ENCODE measurements around the gene E2F1. TPM values are rescaled to one million over a fixed set of nuclear protein-coding genes. Genes with fewer than 3 reads are reported as not detected.

Gene E2F1
- total RNA-seq, 3 donors from 2014 or later = 57.5 to 60.2 (median 57.6) TPM

GRCh38 chr20:33666293-33667244 lies 19.6 kb downstream of the E2F1 start, which contains the start of gene ACTL10:
ACTL10 (plus strand) TSS chr20:33666943; CDS start chr20:33667498, 555 bp downstream.
- ATAC-seq (peak; percentile 45 to 47), DNase-seq (peak; percentile 71)
- no peaks in the 10 kb centered on the region for H3K9me3 Mint-ChIP-seq
- H3K4me1 Mint-ChIP-seq (ENCODE audit: low read depth) = peaks cover 30% of the 10 kb centered on the region
- H3K27me3 Mint-ChIP-seq (ENCODE audit: low read depth) = no peaks in the 10 kb centered on the region
- no peaks in the 10 kb centered on the region for H3K36me3 Mint-ChIP-seq (ENCODE audit: insufficient read depth)
- H3K4me3 Mint-ChIP-seq = peak within 1 kb of the TSS; percentile 87

DNA sequence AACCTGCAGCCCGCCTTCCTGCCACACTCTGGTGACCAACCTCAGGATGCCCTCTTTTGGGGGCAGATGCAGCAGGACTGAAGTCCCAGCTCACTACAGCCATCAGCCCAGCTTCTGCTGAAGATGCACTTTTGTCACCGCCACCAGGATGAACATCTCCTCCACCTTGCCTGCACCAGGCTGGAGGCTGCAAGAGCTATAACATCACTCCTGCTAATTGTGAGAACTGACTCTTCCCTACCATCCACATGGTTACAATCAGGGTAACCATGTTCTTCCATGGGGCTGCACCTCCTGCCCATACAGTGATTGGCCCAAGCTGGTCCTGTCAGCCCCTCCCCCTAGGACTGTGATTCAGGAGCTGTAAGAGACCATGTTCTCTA lies 21.4 kb downstream of the E2F1 start:
- Mint-ChIP-seq H3K36me3 (ENCODE audit: insufficient read depth) (no peaks in the 10 kb centered on the region), H3K4me1 (ENCODE audit: low read depth) (peaks cover 30% of the 10 kb centered on the region), H3K9me3 (no peaks in the 10 kb centered on the region), H3K27me3 (ENCODE audit: low read depth) (no peaks in the 10 kb centered on the region), H3K4me3 (peak overlapping the region; percentile 84)
- DNase-seq (no peak), ATAC-seq (no peak)

GRCh38 chr20:33664085-33664761 lies 22.0 kb downstream of the E2F1 start:
- H3K4me1 Mint-ChIP-seq (ENCODE audit: low read depth) = peaks cover 30% of the 10 kb centered on the region
- no peaks in the 10 kb centered on the region for H3K27me3 Mint-ChIP-seq (ENCODE audit: low read depth)
- no peak for DNase-seq
- H3K9me3 Mint-ChIP-seq = no peaks in the 10 kb centered on the region
- H3K36me3 Mint-ChIP-seq (ENCODE audit: insufficient read depth) = no peaks in the 10 kb centered on the region
- peak overlapping the region; percentile 84 for H3K4me3 Mint-ChIP-seq
- ATAC-seq = no peak

- peak overlapping the region; percentile 84 for H3K4me3 Mint-ChIP-seq
- H3K27me3 Mint-ChIP-seq (ENCODE audit: low read depth) = no peaks in the 10 kb centered on the region
- peaks cover 29% of the 10 kb centered on the region for H3K4me1 Mint-ChIP-seq (ENCODE audit: low read depth)
- DNase-seq = peak; percentile 74
- H3K36me3 Mint-ChIP-seq (ENCODE audit: insufficient read depth) = no peaks in the 10 kb centered on the region
- peak; percentile 75 to 76 for ATAC-seq
- no peaks in the 10 kb centered on the region for H3K9me3 Mint-ChIP-seq
These were observed 22.8 kb downstream of the E2F1 start for GRCh38 chr20:33663161-33664084.

- Mint-ChIP-seq H3K9me3 (no peaks in the 10 kb centered on the region), H3K27me3 (ENCODE audit: low read depth) (no peaks in the 10 kb centered on the region), H3K36me3 (ENCODE audit: insufficient read depth) (no peaks in the 10 kb centered on the region), H3K4me1 (ENCODE audit: low read depth) (peaks cover 27% of the 10 kb centered on the region), H3K4me3 (peak within 1 kb of the TSS; percentile 84)
- ATAC-seq = no peak
- DNase-seq = no peak
These were observed 24.0 kb downstream of the E2F1 start, which contains the start of gene C20orf144 for GRCh38 chr20:33662172-33662571. C20orf144 (plus strand) TSS chr20:33662327; CDS start chr20:33662346, 19 bp downstream.

DNA sequence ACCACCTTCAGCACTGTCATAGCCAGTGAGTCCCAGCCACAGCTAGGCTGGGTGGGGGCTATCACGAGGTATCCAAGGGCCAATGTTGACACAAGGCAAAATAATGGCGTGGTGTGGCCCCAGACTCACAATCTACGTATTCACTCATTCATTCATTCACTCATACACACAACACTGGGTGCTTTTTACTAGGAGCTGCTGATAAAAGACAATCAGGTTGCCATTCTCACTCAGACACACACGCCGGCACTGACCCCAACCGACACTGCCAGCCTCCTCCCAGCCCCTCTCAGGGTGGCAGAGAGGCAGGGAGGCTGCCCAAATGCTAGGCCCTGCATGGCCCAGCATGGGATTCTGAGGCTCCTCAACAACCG lies 25.5 kb downstream of the E2F1 start:
- ATAC-seq (no peak), DNase-seq (no peak)
- Mint-ChIP-seq H3K4me3 (no peak overlapping the region), H3K4me1 (ENCODE audit: low read depth) (peaks cover 19% of the 10 kb centered on the region), H3K36me3 (ENCODE audit: insufficient read depth) (no peaks in the 10 kb centered on the region), H3K27me3 (ENCODE audit: low read depth) (no peaks in the 10 kb centered on the region), H3K9me3 (no peaks in the 10 kb centered on the region)

DNA sequence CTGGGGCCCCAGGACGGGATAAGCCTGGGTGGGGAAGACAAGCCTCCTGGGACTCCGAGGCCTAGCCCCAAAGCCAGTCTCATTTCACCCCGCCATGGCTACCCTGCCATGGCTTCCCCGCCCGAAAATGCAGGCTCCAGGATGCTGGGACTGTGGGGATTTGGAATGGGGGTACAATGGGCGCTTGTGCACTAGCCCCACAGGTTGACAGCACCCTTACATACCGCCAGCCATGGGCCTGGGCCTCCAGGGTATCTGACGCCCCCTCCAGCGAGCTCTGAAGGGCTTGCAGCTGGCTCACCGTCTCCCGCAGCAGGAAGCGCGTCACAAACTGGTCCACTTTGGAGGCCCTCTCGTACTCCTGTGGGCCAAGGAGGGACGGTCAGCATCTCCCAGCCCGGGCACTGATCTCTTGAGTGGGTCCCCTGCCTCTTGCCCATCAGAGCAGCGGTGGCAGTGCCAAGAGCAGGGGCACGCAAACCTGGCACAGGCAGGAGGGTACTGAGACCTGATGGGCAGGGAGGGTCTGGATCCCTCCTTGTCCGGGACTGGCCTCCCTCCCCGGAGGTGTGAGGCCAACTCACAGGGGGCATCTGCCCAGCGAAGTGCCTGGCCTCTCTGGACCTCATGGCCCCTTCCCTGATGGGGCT lies 26.0 kb downstream of the E2F1 start:
- no peak overlapping the region for H3K4me3 Mint-ChIP-seq
- peaks cover 15% of the 10 kb centered on the region for H3K4me1 Mint-ChIP-seq (ENCODE audit: low read depth)
- ATAC-seq (no peak), DNase-seq (no peak)
- no peaks in the 10 kb centered on the region for H3K36me3 Mint-ChIP-seq (ENCODE audit: insufficient read depth)
- no peaks in the 10 kb centered on the region for H3K9me3 Mint-ChIP-seq
- no peaks in the 10 kb centered on the region for H3K27me3 Mint-ChIP-seq (ENCODE audit: low read depth)

DNA sequence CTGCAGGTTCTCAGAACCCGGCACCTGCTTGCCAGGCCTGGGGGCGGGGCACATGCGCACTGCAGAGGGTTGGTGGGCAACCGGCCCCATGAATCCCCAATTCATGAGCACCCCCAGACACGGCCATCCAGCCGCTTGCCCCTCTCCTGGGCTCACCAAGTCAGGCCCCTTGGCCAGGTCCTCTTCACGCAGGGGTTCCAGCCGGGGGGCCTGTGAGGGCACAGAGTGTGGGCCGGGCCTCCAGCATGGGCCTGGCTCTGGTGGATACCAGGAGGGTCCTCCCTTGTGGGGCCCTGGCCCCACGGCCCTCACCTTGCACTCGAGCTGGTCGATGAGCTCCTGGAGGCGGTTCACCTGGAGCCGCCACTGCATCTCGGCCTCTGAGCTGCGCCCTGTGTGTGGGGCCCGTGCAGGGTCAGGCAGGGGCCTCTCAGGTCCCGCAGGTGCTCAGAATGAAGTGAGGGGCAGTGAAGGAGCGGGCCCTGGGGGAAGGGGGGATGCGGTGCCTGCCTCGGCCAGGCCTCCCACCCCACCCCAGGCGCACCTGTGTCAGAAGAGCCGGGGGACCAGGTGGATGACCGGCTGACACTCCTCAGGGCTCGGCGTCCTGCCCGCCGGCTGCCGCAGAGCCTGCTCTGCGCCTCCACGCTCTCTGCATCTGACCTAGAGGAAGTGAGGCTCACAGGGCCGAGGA lies 26.7 kb downstream of the E2F1 start:
- H3K9me3 Mint-ChIP-seq = no peaks in the 10 kb centered on the region
- no peaks in the 10 kb centered on the region for H3K36me3 Mint-ChIP-seq (ENCODE audit: insufficient read depth)
- no peaks in the 10 kb centered on the region for H3K27me3 Mint-ChIP-seq (ENCODE audit: low read depth)
- DNase-seq (no peak), ATAC-seq (no peak)
- peaks cover 9% of the 10 kb centered on the region for H3K4me1 Mint-ChIP-seq (ENCODE audit: low read depth)
- H3K4me3 Mint-ChIP-seq = no peak overlapping the region

DNA sequence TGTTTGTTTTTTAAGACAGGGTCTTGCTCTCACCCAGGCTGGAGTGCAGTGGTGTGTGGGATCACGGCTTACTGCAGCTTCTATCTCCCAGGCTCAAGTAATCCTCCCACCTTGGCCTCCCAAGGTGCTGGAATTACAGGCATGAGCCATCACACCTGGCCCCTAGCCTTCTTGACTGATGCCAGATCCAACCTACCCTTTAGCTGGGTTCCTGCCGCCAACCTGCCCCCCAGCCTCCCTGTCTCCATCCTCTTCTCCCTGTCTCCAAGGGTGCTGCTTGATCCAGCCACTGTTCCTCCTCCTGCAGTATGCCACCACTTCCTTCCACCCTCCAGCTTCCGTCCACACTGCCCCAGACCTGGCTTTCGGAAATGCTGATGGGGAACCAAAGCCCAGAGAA lies 27.3 kb downstream of the E2F1 start:
- Mint-ChIP-seq H3K27me3 (ENCODE audit: low read depth) (no peaks in the 10 kb centered on the region), H3K9me3 (no peaks in the 10 kb centered on the region), H3K4me3 (no peak overlapping the region), H3K4me1 (ENCODE audit: low read depth) (peaks cover 6% of the 10 kb centered on the region), H3K36me3 (ENCODE audit: insufficient read depth) (no peaks in the 10 kb centered on the region)
- DNase-seq = no peak
- no peak for ATAC-seq

DNA sequence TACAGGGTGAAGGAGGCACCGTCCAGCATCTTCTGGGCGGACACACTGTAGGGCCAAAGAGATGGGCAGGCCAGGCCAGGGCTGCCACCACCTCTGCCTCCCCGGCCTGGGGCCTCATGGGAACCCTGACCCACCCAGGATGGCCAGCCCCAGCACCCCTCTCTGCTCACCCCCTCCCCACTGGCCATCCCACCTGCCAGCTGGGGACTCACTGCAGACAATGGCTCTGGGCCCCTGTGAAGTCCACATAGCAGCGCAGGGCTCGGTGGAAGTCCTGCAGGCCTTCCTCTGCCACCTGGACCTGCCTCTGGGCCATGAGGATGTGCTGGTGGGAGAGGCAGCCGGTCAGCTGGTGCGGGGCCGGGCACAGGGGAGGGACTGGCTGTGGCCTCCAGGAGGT lies 27.7 kb downstream of the E2F1 start:
- Mint-ChIP-seq H3K36me3 (ENCODE audit: insufficient read depth) (no peaks in the 10 kb centered on the region), H3K27me3 (ENCODE audit: low read depth) (no peaks in the 10 kb centered on the region), H3K4me3 (no peak overlapping the region), H3K4me1 (ENCODE audit: low read depth) (peaks cover 10% of the 10 kb centered on the region), H3K9me3 (no peaks in the 10 kb centered on the region)
- ATAC-seq (no peak), DNase-seq (no peak)

DNA sequence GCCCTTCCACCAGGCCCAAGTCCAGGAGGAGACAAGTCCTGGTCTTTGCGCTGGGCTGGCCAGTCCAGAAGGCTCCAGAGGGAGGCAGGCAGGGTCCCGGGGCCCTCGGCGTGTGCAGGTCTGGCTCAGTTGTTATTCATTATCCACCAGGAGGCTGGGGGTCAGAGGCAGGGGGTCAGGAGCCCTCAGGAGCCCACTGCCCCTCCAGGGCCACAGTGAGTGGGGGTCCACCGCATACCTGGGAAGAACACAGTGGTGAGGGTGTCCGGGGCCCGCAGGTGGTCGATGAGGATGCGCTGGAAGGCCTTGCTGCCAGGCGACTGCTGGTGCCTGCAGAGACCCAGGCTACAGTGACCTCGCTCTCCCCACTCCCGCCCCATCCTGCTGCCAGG lies 28.5 kb downstream of the E2F1 start:
- H3K36me3 Mint-ChIP-seq (ENCODE audit: insufficient read depth) = no peaks in the 10 kb centered on the region
- DNase-seq (no peak), ATAC-seq (no peak)
- H3K4me3 Mint-ChIP-seq = no peak overlapping the region
- H3K9me3 Mint-ChIP-seq = no peaks in the 10 kb centered on the region
- no peaks in the 10 kb centered on the region for H3K27me3 Mint-ChIP-seq (ENCODE audit: low read depth)
- H3K4me1 Mint-ChIP-seq (ENCODE audit: low read depth) = peaks cover 13% of the 10 kb centered on the region

DNA sequence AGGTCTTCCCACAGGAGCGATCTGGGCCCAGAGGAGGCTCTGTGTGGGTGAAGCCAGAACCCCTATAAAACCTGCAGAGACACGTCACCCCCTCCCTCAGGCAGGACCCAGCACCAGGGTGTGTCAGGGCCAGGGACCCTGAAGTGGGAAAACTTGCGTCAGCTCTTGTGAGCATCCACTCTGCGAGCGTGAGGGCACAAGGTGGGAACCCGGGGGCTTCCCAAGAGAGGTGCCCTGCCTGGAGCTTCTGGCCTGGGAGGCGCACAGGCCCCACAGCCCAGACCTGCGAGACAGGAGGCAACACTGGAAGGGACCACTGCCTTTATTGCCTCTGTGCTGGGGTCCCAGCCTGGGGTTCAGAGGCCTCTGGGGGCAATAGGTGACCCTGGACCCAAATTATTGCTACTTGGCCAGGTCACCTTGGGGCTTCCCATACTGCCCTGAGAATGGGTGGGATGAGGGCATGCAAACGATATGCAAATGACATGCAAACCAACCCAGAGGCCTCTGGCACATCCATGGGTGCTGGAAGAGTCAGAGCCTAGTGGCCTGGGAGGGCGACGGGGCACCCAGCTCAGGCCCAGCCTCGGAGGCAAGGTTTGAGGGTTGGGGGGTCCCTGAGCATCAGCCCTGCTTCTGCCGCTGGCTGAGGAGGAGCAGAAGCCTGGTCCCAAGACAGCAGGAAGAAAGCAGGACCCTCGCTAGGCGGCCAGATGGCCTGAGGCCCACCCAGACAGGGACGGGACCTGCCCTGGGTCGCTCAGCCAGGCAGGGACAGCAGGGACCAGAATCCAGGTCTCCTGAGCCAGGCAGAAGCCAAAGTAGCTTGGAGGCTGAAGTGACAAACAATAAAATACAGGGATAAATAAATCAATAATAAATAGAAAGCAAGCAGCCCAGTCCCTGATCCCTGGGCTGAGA lies 29.1 kb downstream of the E2F1 start:
- no peak for DNase-seq
- no peak for ATAC-seq
- peaks cover 14% of the 10 kb centered on the region for H3K4me1 Mint-ChIP-seq (ENCODE audit: low read depth)
- H3K27me3 Mint-ChIP-seq (ENCODE audit: low read depth) = no peaks in the 10 kb centered on the region
- H3K9me3 Mint-ChIP-seq = no peaks in the 10 kb centered on the region
- no peaks in the 10 kb centered on the region for H3K36me3 Mint-ChIP-seq (ENCODE audit: insufficient read depth)
- H3K4me3 Mint-ChIP-seq = no peak overlapping the region

Data from activated T-cell treated with anti-CD3 and anti-CD28 coated beads, Interleukin-2, amount 50 U/mL, for 4 hours (primary cell).